ENCODE results near the gene TMEM238.
"Not testable (repeated sequence)": the region's sequence is repeated elsewhere in the genome, so short reads cannot be mapped to it uniquely, and the experiment has no call there.

TMEM238 gene

DNA sequence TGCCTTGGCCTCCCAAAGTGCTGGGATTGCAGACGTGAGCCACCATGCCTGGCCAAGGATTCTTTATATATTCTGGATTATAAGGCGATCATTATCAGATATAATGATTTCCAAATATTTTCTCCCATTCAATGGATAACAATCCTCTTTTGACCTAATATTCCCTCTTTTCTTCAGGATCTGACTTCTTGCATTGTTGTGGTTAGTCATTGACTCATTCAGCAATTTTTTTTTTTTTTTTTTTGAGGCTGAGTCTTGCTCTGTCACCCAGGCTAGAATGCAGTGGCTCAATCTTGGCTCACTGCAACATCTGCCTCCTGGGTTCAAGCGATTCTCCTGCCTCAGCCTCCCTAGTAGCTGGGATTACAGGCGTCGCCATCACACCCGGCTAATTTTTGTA, 54.3 kb downstream of the TMEM238 start:
- not testable (repeated sequence) for H3K4me3 ChIP-seq (ENCODE audit: extremely low read depth, insufficient read depth, low read length, poor library complexity, severe bottlenecking); H3K36me3 ChIP-seq (ENCODE audit: control insufficient read depth, insufficient read depth, low read length); H3K4me1 ChIP-seq (ENCODE audit: control insufficient read depth, insufficient read depth, low read length, poor library complexity, severe bottlenecking); H3K9me3 ChIP-seq (ENCODE audit: control insufficient read depth, low read length); H3K27ac ChIP-seq (ENCODE audit: low read depth, low read length, severe bottlenecking)
- 88 to 92% methylated on average over 4 to 5 of the region's 6 CpGs for WGBS, 2 experiments (ENCODE audit: insufficient coverage in 2 of 2)

All from mesodermal cell (in vitro differentiated cells).